Cardiac muscle cell (in vitro differentiated cells and primary cell): ENCODE data around the gene OIP5. TPM values are rescaled to one million over a fixed set of nuclear protein-coding genes. Genes with fewer than 3 reads are reported as not detected.
"Not testable (repeated sequence)": the region's sequence is repeated elsewhere in the genome, so short reads cannot be mapped to it uniquely, and the experiment has no call there.

Source experiments
- DNase-seq, 2 donors: peaks; one replicate each; pipeline versions ENCODE4 v3.0.0 to v3.0.0-alpha.2; 2010 to 2017; ENCODE audit warnings: low read depth in 1 of 2, low spot score in 1 of 2
- H3K27ac ChIP-seq: fragments of 200-600 bp; sonication (generic); 2 replicates; pipeline ENCODE4 v1.5.1; 2016
- H3K27me3 ChIP-seq: fragments of 200-600 bp; sonication (generic); 2 replicates; pipeline ENCODE4 v1.6.0; 2016; ENCODE audit warnings: control low read depth
- H3K36me3 ChIP-seq: fragments of 200-600 bp; sonication (generic); 2 replicates; pipeline ENCODE4 v1.5.1; 2016; ENCODE audit warnings: control low read depth
- H3K4me1 ChIP-seq: fragments of 200-600 bp; sonication (generic); 2 replicates; pipeline ENCODE4 v1.8.1; 2017; ENCODE audit warnings: low read depth, mild to moderate bottlenecking, mixed run types
- H3K4me3 ChIP-seq: fragments of 200-600 bp; sonication (generic); 2 replicates; pipeline ENCODE4 v1.5.1; 2016; ENCODE audit warnings: mild to moderate bottlenecking
- H3K9me3 ChIP-seq: fragments of 200-600 bp; sonication (generic); 2 replicates; pipeline ENCODE4 v1.5.1; 2017; ENCODE audit warnings: low read depth, mild to moderate bottlenecking, control low read depth
- CTCF ChIP-seq: IDR thresholded peaks from 2 replicates; pipeline ENCODE4 v1.5.1; 2012; ENCODE audit warnings: low read depth, mild to moderate bottlenecking, low read length
- polyA plus RNA-seq: library from polyadenylated mRNA; unstranded; fragments of >200 nt; fragmentation: Nextera tagmentation; extraction: Ambion mirVana; gene quantifications from 2 replicates; pipeline ENCODE4 v1.2.1, GENCODE V29; 2016
- total RNA-seq: library from RNA; depleted of rRNA; stranded (reverse); fragments of >200 nt; gene quantifications from 2 replicates; pipeline ENCODE4 v1.2.3, GENCODE V29; 2016

OIP5 gene
- total and polyA plus RNA-seq, 2 experiments from 2014 or later, result 8.4 to 19.8 TPM

- Histone ChIP-seq H3K36me3 (peaks cover 43% of the 10 kb centered on the region), H3K9me3 (no peaks in the 10 kb centered on the region), H3K27me3 (no peaks in the 10 kb centered on the region), H3K4me1 (peaks cover 8% of the 10 kb centered on the region), H3K4me3 (peak overlapping the region; percentile 55), H3K27ac (peak overlapping the region; percentile 93)
- no peak for TF ChIP-seq CTCF
- DNase-seq, result no peak
These were observed 47.1 kb downstream of the OIP5 start for GRCh38 chr15:41285285-41285684.

GRCh38 chr15:41284427-41285177, 47.8 kb downstream of the OIP5 start:
- Histone ChIP-seq H3K4me1 (peaks cover 8% of the 10 kb centered on the region), H3K9me3 (no peaks in the 10 kb centered on the region), H3K4me3 (peak overlapping the region; percentile 55), H3K27me3 (no peaks in the 10 kb centered on the region), H3K27ac (peak overlapping the region; percentile 93), H3K36me3 (peaks cover 38% of the 10 kb centered on the region)
- no peak for TF ChIP-seq CTCF
- DNase-seq, result peak; percentile 25 to 42

- Histone ChIP-seq H3K36me3 (peaks cover 33% of the 10 kb centered on the region), H3K27me3 (no peaks in the 10 kb centered on the region), H3K9me3 (no peaks in the 10 kb centered on the region), H3K4me1 (peaks cover 8% of the 10 kb centered on the region), H3K4me3 (peak overlapping the region; percentile 55), H3K27ac (peak overlapping the region; percentile 93)
- TF ChIP-seq CTCF, result no peak
- peak; percentile 99 to 100 for DNase-seq
These were observed 48.6 kb downstream of the OIP5 start for GRCh38 chr15:41283653-41284426.

GRCh38 chr15:41282980-41283652, 49.3 kb downstream of the OIP5 start:
- H3K27me3 ChIP-seq, DNase-seq: not testable (repeated sequence)
- H3K27ac ChIP-seq, result peak overlapping the region; percentile 93

GRCh38 chr15:41282436-41282835, 50.0 kb downstream of the OIP5 start:
- H3K4me1 ChIP-seq, H3K4me3 ChIP-seq, H3K9me3 ChIP-seq, H3K27me3 ChIP-seq, DNase-seq: not testable (repeated sequence)
- peak overlapping the region; percentile 18 for H3K27ac ChIP-seq
- peaks cover 19% of the 10 kb centered on the region for H3K36me3 ChIP-seq

More at GRCh38 chr15:41282980-41283652, 49.3 kb downstream of the OIP5 start:
- H3K9me3 ChIP-seq, H3K4me1 ChIP-seq: not testable (repeated sequence)
- Histone ChIP-seq H3K4me3 (peak overlapping the region; percentile 55), H3K36me3 (peaks cover 26% of the 10 kb centered on the region)

- H3K27ac ChIP-seq, result no peak overlapping the region
- peaks cover 8% of the 10 kb centered on the region for H3K4me1 ChIP-seq
- H3K9me3 ChIP-seq, result no peaks in the 10 kb centered on the region
- peak in 1 of 2 donors; percentile 77 for DNase-seq
- no peaks in the 10 kb centered on the region for H3K27me3 ChIP-seq
- no peak for TF ChIP-seq CTCF
- no peak overlapping the region for H3K4me3 ChIP-seq
- H3K36me3 ChIP-seq, result peaks cover 16% of the 10 kb centered on the region
These were observed 51.2 kb downstream of the OIP5 start for GRCh38 chr15:41281236-41281635.
